Measurements from ENCODE around the gene KIF18A. TPM values are rescaled to one million over a fixed set of nuclear protein-coding genes. Genes with fewer than 3 reads are reported as not detected.

The KIF18A gene
- total RNA-seq, 1 experiment from 2014 or later: 29.9 TPM

DNA sequence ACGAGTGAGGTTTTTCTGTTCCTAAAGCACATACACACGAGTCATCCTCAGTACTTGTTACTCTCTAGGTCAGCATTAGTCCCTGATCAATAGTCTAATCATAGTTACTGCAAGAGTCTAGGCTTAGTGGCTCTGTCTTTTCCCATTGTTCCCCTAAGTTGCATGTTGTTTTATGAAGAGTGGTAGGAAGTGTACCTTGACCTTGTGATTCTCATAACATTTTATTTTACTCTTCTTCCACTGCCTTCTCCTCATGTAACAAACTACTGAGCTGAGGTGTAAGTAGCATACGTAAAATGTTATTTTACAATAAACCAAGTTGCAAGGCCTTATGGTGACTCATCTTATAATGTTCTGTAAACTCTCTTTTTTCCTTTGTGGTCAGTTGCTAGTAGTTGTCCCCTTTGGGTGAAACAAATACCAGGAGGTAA, 15.2 kb upstream of the KIF18A start:
- Mint-ChIP-seq H3K27ac (ENCODE audit: unreplicated experiment) (peak overlapping the region; percentile 13), H3K27me3 (ENCODE audit: unreplicated experiment) (no peaks in the 10 kb centered on the region), H3K9me3 (ENCODE audit: low read depth, unreplicated experiment) (no peaks in the 10 kb centered on the region), H3K4me1 (ENCODE audit: low read depth, unreplicated experiment) (no peaks in the 10 kb centered on the region), H3K4me3 (ENCODE audit: low read depth, unreplicated experiment) (no peak overlapping the region), H3K36me3 (ENCODE audit: insufficient read depth, unreplicated experiment) (no peaks in the 10 kb centered on the region)
- intact Hi-C loops (cut with micrococcal nuclease; ENCODE audit: unreplicated experiment): loop anchor here (10.0 kb wide), 1 partner anchor 882 kb away; no protein-coding TSS in a partner anchor
- TF ChIP-seq, protein P1, sequence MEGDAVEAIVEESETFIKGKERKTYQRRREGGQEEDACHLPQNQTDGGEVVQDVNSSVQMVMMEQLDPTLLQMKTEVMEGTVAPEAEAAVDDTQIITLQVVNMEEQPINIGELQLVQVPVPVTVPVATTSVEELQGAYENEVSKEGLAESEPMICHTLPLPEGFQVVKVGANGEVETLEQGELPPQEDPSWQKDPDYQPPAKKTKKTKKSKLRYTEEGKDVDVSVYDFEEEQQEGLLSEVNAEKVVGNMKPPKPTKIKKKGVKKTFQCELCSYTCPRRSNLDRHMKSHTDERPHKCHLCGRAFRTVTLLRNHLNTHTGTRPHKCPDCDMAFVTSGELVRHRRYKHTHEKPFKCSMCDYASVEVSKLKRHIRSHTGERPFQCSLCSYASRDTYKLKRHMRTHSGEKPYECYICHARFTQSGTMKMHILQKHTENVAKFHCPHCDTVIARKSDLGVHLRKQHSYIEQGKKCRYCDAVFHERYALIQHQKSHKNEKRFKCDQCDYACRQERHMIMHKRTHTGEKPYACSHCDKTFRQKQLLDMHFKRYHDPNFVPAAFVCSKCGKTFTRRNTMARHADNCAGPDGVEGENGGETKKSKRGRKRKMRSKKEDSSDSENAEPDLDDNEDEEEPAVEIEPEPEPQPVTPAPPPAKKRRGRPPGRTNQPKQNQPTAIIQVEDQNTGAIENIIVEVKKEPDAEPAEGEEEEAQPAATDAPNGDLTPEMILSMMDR (IDR thresholded peaks at IDR 0.05; ENCODE audit: unreplicated experiment): no peak
- BruUV-seq (replicated peaks): no TSS peak
- CTCF ChIA-PET: no interaction called here
- DNase-seq: no peak

DNA sequence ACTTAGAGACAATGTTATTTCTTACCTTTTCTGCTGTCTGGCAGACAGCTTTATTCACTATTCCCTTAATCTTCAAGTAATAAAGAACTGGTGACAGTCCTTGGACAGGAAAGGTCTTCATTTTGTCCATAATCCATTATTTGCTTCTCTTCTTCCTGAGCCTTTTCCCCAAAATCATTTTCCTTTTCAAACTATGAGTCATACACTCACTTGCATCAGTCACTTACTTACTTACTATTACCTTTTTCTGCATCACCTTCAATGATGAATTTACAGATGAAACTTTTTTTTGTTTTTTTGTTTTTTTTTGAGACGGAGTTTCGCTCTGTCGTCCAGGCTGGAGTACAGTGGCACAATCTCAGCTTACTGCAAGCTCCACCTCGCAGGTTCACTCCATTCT, 9.8 kb upstream of the KIF18A start:
- intact Hi-C loops (cut with micrococcal nuclease; ENCODE audit: unreplicated experiment): no loop called here
- Mint-ChIP-seq H3K27me3 (ENCODE audit: unreplicated experiment) (no peaks in the 10 kb centered on the region), H3K27ac (ENCODE audit: unreplicated experiment) (no peak overlapping the region)

DNA sequence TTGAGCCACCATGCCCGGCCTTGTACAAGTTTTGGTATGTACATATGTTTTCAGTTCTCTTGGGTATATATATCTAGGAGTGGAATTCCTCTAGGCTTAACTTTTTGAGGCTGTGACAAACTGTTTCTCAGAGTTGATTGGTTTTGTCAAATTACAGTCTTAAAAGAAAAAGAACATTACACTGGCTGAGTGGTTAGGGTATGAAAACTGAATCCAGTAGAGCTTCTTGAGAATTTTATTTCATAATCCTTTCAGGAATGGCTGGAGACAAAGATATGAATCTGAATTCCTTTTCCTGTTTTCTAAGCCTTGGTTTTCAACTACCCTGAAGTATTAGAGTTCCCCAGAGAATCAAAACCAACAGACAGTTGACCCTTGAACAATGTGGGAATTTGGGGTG, 6.8 kb upstream of the KIF18A start:
- Mint-ChIP-seq H3K36me3 (ENCODE audit: insufficient read depth, unreplicated experiment) (peaks cover 13% of the 10 kb centered on the region), H3K9me3 (ENCODE audit: low read depth, unreplicated experiment) (no peaks in the 10 kb centered on the region), H3K27ac (ENCODE audit: unreplicated experiment) (no peak overlapping the region), H3K27me3 (ENCODE audit: unreplicated experiment) (no peaks in the 10 kb centered on the region), H3K4me3 (ENCODE audit: low read depth, unreplicated experiment) (no peak overlapping the region), H3K4me1 (ENCODE audit: low read depth, unreplicated experiment) (peaks cover 2% of the 10 kb centered on the region)
- TF ChIP-seq, protein P1 (IDR thresholded peaks at IDR 0.05; ENCODE audit: unreplicated experiment): no peak
- CTCF ChIA-PET: no interaction called here
- no peak for DNase-seq
- intact Hi-C loops (cut with micrococcal nuclease; ENCODE audit: unreplicated experiment): no loop called here
- BruUV-seq (replicated peaks): no TSS peak

More for the DNA sequence above, 9.8 kb upstream of the KIF18A start:
- CTCF ChIA-PET: no interaction called here
- H3K4me3 Mint-ChIP-seq (ENCODE audit: low read depth, unreplicated experiment): no peak overlapping the region
- TF ChIP-seq, protein P1 (IDR thresholded peaks at IDR 0.05; ENCODE audit: unreplicated experiment): no peak
- BruUV-seq (replicated peaks): no TSS peak
- no peaks in the 10 kb centered on the region for H3K4me1 Mint-ChIP-seq (ENCODE audit: low read depth, unreplicated experiment)
- DNase-seq: no peak
- H3K9me3 Mint-ChIP-seq (ENCODE audit: low read depth, unreplicated experiment): no peaks in the 10 kb centered on the region
- H3K36me3 Mint-ChIP-seq (ENCODE audit: insufficient read depth, unreplicated experiment): no peaks in the 10 kb centered on the region

DNA sequence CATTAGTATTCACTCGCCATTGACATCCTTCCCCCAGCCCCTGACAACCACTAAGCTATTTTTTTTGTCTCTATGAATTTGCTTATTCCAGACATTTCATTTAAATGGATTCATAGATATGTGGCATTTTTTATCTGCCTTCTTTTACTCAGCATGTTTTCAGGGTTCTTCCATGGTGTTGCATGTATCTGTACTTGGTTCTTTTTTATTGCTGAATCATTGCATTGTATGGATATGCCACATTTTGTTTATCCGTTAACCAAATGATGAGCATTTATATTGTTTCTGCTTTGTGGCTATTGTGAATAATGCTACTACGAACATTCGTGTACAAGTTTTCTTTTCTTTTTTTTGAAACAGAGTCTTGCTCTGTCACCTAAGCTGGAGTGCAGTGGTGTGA, 6.2 kb upstream of the KIF18A start:
- H3K36me3 Mint-ChIP-seq (ENCODE audit: insufficient read depth, unreplicated experiment): peaks cover 17% of the 10 kb centered on the region
- CTCF ChIA-PET: no interaction called here
- intact Hi-C loops (cut with micrococcal nuclease; ENCODE audit: unreplicated experiment): no loop called here
- H3K27me3 Mint-ChIP-seq (ENCODE audit: unreplicated experiment): no peaks in the 10 kb centered on the region
- no peak overlapping the region for H3K27ac Mint-ChIP-seq (ENCODE audit: unreplicated experiment)
- peaks cover 9% of the 10 kb centered on the region for H3K4me1 Mint-ChIP-seq (ENCODE audit: low read depth, unreplicated experiment)
- H3K9me3 Mint-ChIP-seq (ENCODE audit: low read depth, unreplicated experiment): no peaks in the 10 kb centered on the region
- BruUV-seq (replicated peaks): no TSS peak
- TF ChIP-seq, protein P1 (IDR thresholded peaks at IDR 0.05; ENCODE audit: unreplicated experiment): no peak
- no peak overlapping the region for H3K4me3 Mint-ChIP-seq (ENCODE audit: low read depth, unreplicated experiment)
- DNase-seq: no peak
